ENCODE data around the gene GCN1.
"Not testable (repeated sequence)": the region's sequence is repeated elsewhere in the genome, so short reads cannot be mapped to it uniquely, and the experiment has no call there.

The GCN1 gene, protein sequence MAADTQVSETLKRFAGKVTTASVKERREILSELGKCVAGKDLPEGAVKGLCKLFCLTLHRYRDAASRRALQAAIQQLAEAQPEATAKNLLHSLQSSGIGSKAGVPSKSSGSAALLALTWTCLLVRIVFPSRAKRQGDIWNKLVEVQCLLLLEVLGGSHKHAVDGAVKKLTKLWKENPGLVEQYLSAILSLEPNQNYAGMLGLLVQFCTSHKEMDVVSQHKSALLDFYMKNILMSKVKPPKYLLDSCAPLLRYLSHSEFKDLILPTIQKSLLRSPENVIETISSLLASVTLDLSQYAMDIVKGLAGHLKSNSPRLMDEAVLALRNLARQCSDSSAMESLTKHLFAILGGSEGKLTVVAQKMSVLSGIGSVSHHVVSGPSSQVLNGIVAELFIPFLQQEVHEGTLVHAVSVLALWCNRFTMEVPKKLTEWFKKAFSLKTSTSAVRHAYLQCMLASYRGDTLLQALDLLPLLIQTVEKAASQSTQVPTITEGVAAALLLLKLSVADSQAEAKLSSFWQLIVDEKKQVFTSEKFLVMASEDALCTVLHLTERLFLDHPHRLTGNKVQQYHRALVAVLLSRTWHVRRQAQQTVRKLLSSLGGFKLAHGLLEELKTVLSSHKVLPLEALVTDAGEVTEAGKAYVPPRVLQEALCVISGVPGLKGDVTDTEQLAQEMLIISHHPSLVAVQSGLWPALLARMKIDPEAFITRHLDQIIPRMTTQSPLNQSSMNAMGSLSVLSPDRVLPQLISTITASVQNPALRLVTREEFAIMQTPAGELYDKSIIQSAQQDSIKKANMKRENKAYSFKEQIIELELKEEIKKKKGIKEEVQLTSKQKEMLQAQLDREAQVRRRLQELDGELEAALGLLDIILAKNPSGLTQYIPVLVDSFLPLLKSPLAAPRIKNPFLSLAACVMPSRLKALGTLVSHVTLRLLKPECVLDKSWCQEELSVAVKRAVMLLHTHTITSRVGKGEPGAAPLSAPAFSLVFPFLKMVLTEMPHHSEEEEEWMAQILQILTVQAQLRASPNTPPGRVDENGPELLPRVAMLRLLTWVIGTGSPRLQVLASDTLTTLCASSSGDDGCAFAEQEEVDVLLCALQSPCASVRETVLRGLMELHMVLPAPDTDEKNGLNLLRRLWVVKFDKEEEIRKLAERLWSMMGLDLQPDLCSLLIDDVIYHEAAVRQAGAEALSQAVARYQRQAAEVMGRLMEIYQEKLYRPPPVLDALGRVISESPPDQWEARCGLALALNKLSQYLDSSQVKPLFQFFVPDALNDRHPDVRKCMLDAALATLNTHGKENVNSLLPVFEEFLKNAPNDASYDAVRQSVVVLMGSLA (N-terminal part only)

DNA sequence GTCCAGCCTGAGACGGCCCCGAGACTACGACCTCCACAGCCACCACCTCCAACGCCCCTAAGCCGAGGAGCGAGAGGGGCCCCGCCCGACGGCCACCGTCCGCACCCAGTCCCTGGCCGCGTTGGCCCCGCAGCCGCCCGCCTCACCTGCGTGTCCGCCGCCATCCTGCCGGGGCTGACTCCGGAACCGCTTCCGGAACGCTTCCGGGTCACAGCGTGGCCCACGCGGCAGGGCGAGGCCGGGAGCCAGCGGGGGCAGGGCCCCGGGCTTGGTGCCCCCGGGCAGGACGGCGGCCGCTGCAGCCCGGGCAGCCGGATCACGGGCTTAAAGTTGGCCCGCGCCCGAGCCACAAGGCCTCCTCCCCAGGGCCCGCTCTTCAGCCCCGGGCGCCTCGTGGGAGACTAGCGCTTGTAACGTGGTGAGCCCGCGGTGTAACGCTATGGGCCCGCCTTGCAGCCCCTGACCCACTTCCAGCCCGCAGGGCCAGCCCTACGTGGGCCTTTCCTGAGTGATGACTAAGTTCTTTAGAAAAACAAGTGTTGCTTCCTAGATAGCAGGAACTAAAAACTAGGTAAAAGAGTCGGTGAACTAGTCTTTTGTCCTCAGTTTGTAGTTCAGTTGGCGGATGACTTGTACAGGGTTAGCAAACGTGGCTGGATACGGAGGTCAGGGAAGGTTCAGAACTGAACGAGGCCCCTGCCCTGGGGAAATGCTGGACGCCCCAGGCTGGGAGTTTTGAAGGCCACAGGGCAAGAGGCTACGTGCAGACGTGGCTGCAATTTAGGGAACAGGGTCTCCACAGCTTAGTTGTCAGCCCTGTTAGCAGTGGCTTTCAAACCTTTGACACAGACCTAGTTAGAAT lies at the start of gene GCN1:
Gene GCN1 (minus strand): TSS at position 182 of the 862 bp plus-strand sequence. CDS start 18 bp downstream, at position 164.
- peak; percentile 91 for DNase-seq

DNA sequence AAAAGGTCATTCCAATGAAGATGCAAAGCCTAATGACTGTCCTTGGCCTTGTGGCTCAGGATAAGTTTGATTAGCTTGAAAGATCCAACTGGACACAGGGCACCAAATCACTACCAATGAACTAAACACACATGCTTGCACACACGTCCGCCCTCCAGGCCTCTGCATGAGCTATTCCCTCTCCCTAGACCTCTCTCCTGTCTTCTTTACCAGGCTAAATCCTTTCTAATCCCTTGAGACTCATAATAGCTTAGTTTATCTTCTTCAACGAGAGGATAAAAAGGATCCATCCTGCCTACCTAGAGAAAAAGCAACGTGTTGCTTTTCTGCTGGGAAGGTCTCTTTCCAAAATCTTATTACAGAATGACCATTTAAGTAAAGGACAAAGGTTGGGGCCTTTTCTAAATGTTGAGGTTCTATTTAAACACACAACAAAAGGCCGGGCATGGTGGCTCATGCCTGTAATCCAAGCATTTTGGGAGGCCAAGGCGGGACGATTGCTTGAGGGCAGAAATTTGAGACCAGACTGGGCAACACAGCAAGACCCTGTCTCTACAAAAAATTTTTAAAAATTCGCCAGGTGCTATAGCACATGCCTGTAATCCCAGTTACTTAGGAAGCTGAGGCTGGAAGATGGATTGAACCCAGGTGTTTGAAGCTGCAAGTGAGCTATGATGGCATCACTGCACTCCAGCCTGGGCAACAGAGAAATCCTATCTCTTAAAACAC lies 48.6 kb upstream of the GCN1 start:
- DNase-seq: no peak

DNA sequence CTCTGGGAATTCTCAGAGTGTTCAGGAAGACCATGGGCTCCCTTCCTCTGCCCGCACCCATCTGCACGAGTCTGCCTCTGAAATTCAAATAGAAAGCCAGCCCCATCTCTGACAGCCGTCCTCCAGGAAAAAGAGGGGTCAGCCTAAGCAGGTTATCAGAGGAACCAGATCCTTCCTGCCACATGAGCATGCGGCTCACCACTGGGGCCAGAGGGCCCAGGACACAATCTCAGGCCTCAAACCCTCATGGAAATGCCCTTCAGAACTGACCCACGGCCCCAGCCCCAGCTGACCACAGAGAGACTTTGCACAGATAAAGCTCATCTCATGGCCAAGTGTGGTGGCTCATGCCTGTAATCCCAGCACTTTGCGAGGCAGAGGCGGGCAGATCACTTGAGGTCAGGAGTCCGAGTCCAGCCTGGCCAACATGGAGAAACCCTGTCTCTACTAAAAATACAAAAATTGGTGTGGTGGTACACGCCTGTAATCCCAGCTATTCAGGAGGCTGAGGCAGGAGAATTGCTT lies 47.8 kb upstream of the GCN1 start:
- DNase-seq: no peak

DNA sequence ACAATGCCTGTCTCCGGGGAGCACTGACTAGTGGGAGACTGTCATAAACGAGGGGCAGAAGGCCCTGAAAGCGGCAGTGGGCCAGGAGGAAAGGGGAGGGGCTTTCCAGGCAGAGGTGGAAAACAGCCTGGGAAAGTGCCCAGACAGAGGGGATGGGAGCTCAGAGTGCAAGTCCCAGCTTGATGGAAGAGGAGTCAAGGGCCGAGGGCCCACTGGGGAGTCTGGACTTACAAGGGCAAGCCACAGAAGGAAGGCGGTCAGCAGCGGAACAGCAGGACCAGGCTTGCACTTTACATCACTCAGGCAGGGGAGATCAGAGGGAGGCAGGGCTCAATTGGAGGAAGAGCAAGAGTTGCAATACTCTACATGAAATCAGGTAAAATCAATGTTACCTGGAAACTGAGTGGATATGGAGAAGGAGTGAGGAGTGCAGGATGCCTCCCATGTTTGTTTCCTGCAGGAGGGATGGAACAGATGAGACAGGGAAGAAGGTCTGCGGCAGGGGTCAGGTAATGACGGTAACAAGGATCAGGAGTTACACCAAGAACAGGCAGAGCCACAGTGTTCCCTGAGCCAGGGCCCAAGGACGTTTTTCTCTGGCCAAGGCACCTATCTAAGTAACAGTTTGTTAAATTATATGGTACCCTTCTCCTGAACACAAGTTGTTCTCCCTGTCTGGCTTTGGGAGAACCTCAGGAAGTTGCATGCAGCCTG lies 47.2 kb upstream of the GCN1 start:
- no peak for DNase-seq

DNA sequence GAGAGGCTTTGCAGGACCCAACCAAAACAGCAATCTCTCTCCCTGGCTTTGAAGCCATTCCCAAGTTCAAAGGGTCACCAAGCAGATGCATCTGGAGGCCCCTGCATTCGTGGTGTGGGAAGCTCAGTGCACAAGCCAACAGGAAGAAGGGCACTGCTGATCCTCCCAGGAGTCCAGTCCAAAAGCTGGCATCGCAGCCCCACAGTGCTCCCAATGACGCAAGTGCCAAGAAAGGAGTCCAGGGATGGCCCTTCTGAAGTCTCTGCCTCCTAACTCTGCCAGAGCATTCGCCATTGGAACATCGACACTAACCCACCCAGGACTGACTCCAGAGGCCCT lies 45.9 kb upstream of the GCN1 start:
- no peak for DNase-seq

DNA sequence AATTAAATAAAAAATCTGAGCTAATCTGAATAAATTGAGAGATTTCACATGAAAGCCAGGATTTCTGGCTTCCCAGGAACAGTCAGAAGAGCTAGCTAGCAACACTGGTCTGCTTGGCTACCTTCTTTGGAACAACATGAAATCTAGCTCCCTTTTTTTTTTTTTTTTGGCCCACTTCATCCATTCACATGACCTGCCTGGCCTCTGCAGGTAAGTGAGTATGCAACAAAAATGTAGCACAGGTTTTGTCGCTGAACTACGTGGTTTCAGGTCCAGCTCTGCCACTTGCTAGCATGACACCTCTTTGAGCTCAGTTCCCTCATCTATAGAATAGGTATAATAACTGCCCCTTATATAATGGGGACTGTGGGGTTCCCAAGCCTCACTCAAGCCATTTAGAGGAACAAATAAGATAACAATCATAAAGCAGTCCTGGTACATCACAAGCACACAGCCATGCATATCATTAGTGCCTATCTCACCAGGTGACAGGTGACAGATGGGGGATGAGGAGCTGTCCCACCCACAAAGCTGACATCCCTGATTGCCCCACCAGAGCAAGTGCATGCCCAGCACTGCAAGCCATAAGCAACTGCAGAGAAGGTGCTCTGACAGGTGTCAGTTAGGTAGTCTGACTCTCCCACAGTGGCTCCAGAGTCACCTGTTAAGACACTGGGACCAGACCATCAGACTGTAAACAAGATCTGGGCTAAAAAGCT lies 45.4 kb upstream of the GCN1 start:
- no peak for DNase-seq

DNA sequence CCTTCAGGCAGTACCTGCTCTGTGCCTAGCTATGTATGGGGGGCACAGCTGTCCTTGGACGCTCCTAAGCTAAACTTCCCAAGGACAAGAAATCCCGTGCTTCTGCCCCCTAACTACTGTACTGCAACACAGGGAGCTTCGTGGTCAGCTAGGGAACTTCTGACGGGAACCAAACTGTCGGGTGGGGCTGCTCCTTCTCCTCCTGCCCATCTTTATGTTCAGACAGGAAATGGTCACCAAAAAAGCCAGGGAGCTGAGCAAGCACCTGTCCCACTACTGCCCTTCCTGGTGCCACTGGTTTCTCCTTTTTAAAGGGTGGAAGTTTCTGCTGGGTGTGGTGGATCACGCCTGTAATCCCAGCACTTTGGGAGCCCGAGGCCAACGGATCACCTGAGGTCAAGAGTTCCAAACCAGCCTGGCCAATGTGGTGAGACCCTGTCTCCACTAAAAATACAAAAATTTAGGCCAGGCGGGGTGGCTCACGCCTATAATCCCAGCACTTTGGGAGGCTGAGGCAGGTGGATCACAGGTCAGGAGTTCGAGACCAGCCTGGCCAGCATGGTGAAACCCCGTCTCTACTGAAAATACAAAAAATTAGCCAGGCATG lies 44.4 kb upstream of the GCN1 start:
- no peak for DNase-seq

DNA sequence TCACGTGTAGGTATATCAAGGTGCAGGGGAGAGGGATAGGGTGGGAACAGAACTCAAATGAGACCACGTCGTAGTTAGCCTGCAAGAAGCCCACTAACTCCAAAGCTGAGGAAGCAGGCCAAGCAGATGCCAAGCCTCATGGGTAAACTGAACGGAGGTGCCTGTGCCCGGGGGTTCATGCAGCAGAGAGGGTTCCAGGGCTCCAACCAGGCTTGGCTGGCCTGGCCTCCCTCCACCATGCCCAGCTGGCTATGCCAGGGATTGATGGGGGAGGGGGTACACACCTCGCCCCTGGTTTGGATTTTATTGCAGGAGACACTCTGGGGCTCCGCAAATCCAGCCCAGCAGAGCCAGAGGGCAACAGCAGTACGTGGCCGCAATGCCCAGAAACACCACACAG lies 43.7 kb upstream of the GCN1 start:
- DNase-seq: no peak

DNA sequence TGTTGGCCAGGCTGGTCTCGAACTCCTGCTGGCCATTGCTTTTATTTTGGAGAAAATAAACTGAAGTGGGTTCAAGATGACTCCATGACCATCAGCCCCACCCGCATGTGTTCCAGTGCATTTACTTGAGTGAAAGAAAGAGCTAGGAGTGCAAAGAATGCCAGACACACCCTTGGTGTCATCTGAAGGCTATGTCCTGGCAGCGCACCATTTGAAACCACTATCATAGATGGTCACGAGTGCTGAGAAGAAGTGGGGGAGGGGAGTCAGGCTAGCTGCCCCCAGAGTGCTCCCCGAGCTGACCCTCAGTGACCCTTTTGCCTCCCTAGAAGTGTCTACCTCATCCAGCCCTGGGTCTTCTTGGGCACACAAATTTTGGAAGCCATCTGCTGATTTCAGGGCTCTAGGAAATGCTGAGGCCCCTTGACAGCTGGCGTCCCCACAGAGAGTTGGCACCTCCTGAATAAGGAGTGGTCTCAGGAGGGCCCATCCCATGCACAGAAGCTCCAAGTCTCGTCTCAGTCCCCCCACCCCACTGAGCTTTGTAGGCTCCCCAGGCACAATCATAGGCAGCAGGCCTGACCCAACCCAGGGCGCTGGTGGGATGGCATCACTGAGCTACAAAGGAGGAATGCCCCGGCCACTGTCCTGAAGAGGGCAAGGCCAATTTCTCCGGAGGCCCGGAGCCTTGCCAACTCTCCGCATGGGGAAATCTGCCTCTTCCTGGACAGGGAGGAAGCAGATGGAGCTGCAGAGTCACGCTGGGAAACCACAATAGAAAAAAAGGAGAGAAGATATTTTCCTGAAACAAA lies 43.1 kb upstream of the GCN1 start:
- peak; percentile 72 for DNase-seq

DNA sequence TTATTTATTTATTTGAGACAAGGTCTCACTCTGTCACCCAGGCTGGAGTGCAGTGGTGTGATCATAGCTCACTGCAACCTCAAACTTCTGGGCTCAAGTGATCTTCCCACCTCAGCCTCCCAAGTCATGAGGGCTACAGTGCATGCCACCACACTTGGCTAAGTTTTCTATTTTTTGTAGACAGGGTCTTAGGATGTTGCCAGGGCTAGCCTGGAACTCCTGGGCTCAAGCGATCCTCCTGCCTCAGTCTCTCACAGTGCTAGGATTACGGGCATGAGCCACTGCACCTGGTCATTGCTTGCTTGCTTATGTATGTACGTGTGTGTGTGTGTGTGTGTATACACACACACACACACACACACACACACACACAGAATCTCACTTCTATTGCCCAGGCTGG lies 42.3 kb upstream of the GCN1 start:
- DNase-seq: not testable (repeated sequence)

DNA sequence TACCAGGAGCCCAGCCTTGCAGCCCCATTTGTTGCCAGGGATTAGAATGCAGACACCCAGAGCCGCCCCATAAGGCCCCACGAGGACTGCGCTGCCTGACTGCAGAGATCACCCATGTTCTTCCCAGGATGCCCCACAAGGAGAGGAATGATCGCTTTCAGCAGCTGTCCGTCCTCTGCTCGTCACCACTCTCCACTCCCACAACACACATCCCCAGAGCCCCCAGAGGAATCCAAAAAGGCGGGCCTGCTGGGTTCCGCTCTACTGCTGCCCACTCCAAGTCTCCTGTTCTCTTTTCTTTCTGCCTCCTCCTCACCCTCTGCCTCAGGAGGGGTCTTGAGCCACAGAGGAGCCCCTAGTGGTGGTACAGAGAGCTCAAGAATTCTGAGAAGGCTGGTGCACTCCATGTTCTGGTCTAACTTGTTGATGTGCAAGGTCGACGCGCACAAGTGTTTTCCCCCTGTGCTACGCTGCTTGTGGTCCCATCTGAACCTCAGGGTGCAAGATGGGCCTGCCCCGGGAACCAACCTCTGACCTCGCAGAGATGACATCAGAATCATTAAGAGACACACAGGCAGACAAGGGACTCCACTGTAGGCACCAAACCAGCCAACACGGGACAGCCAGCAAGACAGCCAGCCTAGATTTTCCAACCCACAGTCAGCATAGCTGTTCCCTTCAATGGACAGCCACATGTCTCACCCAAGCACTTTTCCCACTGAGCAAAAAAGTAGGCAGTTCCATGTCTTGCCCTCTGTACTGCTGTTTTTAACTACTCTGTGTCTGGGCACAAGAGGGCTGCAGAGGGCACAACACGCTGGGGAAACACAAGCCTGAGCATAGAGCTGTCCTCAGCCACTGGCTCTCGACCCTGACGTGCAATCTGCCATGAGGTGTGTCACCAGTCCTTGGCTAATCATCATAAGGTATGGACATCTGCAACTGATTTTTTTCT lies 41.1 kb upstream of the GCN1 start:
- peak; percentile 66 for DNase-seq

DNA sequence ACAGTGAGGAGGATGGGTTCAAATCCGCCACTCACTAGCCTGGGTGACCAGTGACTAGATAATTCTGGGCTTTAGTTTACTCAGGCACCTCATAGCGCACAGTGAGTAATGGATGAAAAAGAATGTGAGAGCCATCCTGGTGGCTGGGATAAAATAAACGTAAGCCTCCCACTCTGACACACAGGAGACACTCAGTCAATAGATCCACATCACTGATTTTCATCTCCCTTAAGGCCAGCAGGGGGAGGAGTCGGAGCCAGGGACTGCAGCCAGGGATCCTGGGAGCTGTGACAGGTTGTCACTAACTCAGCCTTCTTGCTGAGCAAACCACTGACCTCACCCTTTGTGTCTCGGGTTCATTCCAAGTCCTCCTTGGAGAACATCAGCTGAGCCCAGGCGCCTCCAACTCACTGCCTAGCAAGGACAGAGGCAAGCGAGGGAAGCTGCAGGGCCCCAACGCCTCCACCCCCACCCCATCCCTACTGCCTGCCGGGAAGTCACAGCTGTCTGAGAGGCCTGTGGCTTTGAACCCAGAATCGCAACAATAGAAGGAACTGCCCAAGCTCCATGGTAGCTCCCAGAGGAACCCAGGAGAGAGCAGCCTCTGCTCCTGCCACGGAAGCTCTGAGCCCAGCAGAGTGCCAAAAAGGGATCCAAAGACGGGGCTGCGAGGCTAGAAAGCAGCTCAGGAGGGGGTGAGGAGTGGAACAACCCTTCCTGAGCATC lies 40.3 kb upstream of the GCN1 start:
- DNase-seq: peak; percentile 90

DNA sequence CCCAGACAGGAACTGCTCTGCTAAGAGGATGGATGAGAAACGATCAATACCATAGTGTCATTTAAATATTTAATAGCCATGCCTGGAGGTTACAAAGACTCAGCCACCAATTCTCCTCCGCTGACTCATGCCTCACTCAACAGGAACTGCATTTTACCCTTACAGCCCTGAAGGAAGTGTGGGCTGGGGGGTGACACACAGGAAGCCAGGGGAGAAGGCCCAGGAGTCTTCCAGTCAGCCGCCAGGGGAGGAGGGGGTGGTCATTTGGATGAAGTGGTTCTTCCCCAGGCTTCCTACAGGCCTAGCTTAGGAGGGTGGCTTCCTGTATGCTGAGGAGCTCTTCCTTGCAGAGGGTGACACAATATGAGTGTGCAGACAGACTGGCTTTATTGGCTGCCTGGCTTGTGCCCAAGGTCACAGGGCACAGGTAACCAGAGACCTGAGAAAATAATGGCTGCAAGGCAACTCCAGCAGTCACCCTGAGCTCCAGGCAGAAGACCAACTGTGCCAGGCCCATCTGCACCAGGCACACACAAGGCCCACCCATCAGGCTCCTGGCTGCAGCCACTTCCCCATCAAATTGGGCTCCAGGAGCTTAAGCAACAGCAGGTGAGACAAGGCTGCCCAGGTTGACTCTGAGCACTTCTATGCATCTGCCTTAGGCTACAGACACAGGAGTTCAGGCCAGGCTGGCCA lies 36.9 kb upstream of the GCN1 start:
- DNase-seq: no peak

DNA sequence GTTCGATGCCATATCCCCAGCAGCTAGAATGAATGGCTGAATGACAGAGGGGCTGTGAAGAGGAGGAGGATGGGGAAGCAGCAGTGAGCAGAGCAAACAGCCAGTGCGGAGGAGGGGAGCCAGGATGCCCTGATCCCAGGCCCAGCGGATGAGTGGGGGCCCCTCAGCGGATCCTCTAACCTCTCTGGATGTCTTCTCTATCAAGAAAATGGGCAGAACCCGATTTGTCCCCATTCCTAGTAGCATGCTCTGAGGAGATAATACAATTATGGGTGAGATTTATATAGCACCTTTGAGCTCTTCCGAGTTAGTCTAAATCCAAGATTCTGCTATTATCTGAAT lies 36.4 kb upstream of the GCN1 start:
- no peak for DNase-seq

DNA sequence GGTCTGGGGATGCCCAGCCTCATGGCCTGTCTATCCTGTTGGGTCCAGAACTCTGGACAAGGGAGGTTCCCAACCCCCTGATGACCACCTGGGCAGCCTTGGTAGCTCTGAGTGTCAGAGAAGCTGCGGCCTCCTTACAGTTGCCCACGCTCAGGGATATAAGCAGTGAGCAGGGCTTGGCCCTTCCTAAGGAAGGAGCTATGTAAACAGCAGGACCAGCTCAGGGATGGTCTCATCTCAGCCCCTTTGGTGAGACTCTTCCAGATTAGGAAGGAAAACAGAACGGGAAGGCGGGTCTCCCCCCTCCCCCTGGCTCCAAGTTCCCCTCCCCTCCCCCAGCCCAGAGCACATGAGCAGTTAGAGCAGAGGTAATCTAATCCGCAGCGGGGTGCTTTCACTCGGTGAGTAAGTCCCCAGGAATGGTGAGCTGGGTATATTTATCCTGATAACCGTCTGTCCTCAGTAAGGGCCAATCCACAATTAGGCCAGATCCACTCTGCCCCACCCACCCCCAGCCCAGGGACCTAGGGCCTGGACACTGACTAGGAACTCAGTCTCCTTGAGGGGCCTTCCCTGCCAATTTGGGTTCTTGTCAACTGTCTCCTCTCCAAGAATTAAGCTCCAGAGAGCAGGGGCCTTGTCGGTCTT lies 35.9 kb upstream of the GCN1 start:
- peak; percentile 77 for DNase-seq

Measured in femur (tissue), 1 donor.